Liver (tissue), 3 donors: ENCODE data around the gene SNAP47.

Experiments
- CTCF ChIP-seq: fragments of 150-350 bp; IDR thresholded peaks from 2 replicates; pipeline ENCODE4 v1.5.1; 2017; ENCODE audit warnings: improper control_type of control experiment, low read depth, low read length; ENCODE audit not compliant: missing input control
- FOXA1 ChIP-seq: IDR thresholded peaks from 2 replicates; pipeline ENCODE4 v1.6.1; 2016; ENCODE audit warnings: antibody characterized with exemption
- HNF4A ChIP-seq, 2 donors: conservative IDR thresholded peaks; 2 replicates each; pipeline ENCODE4 v1.6.1; 2016; ENCODE audit warnings: antibody characterized with exemption in 2 of 2, mild to moderate bottlenecking in 2 of 2
- MAX ChIP-seq: IDR thresholded peaks from 2 replicates; pipeline ENCODE4 v1.6.1; 2016; ENCODE audit warnings: antibody characterized with exemption
- RAD21 ChIP-seq, 2 donors: IDR thresholded peaks; 2 replicates each; pipeline ENCODE4 v1.6.1; 2016; ENCODE audit warnings: antibody characterized with exemption in 2 of 2, mild to moderate bottlenecking in 2 of 2
- REST ChIP-seq: IDR thresholded peaks from 2 replicates; pipeline ENCODE4 v1.6.1; 2016; ENCODE audit warnings: antibody characterized with exemption, mild to moderate bottlenecking
- SP1 ChIP-seq: IDR thresholded peaks from 2 replicates; pipeline ENCODE4 v1.6.1; 2018; ENCODE audit warnings: antibody characterized with exemption, mild to moderate bottlenecking
- TAF1 ChIP-seq: conservative IDR thresholded peaks from 2 replicates; pipeline ENCODE4 v1.6.1; 2016; ENCODE audit warnings: antibody characterized with exemption, mild to moderate bottlenecking
- YY1 ChIP-seq: IDR thresholded peaks from 2 replicates; pipeline ENCODE4 v1.6.1; 2016; ENCODE audit warnings: antibody characterized with exemption, mild to moderate bottlenecking
- donor health status: healthy.
- donor health status: healthy.

GRCh38 chr1:227779685-227780084 lies 44.5 kb downstream of the SNAP47 start:
- TF ChIP-seq CTCF (no peak), RAD21 (IDR thresholded peaks at IDR 0.05) (no peak), YY1 (no peak), MAX (no peak), REST (no peak), TAF1 (no peak), SP1 (no peak), HNF4A (conservative IDR thresholded peaks at IDR 0.05) (no peak), FOXA1 (no peak)
